Neutrophil (primary cell): Measurements from ENCODE around the gene KIAA1671.

Experiments used
- H3K27ac ChIP-seq: fragments of 200-600 bp; sonication (generic); 2 replicates; pipeline ENCODE4 v1.5.1; 2016; ENCODE audit warnings: mild to moderate bottlenecking, moderate library complexity
- H3K27me3 ChIP-seq: fragments of 200-600 bp; sonication (generic); 2 replicates; pipeline ENCODE4 v1.6.0; 2016; ENCODE audit warnings: mild to moderate bottlenecking
- H3K36me3 ChIP-seq: fragments of 200-600 bp; sonication (generic); 2 replicates; pipeline ENCODE4 v1.5.1; 2017
- H3K4me1 ChIP-seq, 2 experiments: fragments of 200-600 bp in 1 of 2; sonication (generic) in 1 of 2; 1 replicate in 1 of 2; 2 replicates in 1 of 2; pipeline versions ENCODE4 v1.5.1 to v1.6.1; 2013 to 2016; ENCODE audit warnings: low read depth in 1 of 2, low read length in 1 of 2, mild to moderate bottlenecking in 1 of 2, moderate library complexity in 1 of 2; ENCODE audit not compliant: control insufficient read depth in 1 of 2, insufficient read depth in 1 of 2
- H3K4me3 ChIP-seq, 2 experiments: fragments of 200-600 bp in 1 of 2; sonication (generic) in 1 of 2; 1 replicate in 1 of 2; 2 replicates in 1 of 2; pipeline ENCODE4 v1.5.1; 2013 to 2016; ENCODE audit warnings: low read depth in 1 of 2, low read length in 1 of 2, mild to moderate bottlenecking in 1 of 2, moderate library complexity in 1 of 2
- H3K9me3 ChIP-seq: fragments of 200-600 bp; sonication (generic); 2 replicates; pipeline ENCODE4 v1.5.1; 2016
- TF ChIP-seq, protein P1 (sequence below): fragments of 200-600 bp; sonication (generic); IDR thresholded peaks from 2 replicates; pipeline ENCODE4 v1.5.1; 2016; ENCODE audit warnings: antibody characterized with exemption

KIAA1671 gene

DNA sequence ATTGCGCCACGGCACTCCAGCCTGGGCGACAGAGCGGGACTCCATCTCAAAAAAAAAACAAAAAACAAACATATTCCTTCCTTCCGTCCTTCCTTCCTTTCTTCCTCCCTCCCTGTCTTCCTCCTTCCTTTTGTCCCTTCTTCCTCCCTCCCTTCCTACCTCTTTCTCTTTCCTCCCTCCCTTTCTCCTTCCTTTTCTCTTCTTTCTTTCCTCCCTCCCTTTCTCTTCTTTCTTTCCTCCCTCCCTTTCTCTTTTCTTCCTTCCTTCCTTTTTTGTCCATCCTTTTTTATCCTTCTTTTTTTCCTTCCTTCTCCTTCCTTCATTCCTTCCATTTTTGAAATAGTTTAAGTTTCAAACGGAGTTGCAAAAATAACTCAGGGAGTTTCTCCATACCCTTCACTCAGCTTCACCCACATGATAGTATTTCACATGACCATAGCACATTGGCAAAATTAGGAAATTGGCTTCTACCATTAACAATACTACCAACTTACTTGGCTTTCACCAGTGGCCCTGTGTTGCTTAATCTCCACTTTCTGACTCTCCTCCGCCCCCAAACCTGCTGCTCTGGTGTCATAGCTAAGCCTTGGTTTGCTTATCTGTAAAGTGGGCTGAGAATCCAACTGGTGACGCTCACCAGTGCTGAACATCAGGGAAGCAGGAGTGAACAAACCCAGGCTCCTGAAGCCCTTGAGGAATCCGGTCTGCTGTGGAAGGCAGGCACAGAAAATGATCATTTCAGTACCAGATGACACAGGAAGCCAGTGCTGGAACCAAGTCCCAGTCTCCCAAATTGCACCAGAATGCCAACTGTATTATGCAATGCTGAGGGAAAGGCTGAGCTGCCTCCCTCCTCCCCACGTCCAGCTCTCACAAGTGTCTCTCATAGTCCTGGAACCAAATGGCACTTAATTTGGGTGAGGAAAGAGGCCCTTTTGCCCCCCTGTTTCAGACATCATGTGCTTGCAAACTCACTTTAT, 229.9 kb downstream of the KIAA1671 start:
- no peaks in the 10 kb centered on the region for H3K4me1 ChIP-seq
- TF ChIP-seq, protein P1, sequence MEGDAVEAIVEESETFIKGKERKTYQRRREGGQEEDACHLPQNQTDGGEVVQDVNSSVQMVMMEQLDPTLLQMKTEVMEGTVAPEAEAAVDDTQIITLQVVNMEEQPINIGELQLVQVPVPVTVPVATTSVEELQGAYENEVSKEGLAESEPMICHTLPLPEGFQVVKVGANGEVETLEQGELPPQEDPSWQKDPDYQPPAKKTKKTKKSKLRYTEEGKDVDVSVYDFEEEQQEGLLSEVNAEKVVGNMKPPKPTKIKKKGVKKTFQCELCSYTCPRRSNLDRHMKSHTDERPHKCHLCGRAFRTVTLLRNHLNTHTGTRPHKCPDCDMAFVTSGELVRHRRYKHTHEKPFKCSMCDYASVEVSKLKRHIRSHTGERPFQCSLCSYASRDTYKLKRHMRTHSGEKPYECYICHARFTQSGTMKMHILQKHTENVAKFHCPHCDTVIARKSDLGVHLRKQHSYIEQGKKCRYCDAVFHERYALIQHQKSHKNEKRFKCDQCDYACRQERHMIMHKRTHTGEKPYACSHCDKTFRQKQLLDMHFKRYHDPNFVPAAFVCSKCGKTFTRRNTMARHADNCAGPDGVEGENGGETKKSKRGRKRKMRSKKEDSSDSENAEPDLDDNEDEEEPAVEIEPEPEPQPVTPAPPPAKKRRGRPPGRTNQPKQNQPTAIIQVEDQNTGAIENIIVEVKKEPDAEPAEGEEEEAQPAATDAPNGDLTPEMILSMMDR = no peak
- no peaks in the 10 kb centered on the region for H3K9me3 ChIP-seq
- H3K4me3 ChIP-seq = no peak overlapping the region
- no peaks in the 10 kb centered on the region for H3K27me3 ChIP-seq
- no peak overlapping the region for H3K27ac ChIP-seq
- H3K36me3 ChIP-seq = no peaks in the 10 kb centered on the region

- no peak overlapping the region for H3K4me3 ChIP-seq
- H3K27ac ChIP-seq = no peak overlapping the region
Measured at GRCh38 chr22:25183949-25184619, 231.6 kb downstream of the KIAA1671 start.

DNA sequence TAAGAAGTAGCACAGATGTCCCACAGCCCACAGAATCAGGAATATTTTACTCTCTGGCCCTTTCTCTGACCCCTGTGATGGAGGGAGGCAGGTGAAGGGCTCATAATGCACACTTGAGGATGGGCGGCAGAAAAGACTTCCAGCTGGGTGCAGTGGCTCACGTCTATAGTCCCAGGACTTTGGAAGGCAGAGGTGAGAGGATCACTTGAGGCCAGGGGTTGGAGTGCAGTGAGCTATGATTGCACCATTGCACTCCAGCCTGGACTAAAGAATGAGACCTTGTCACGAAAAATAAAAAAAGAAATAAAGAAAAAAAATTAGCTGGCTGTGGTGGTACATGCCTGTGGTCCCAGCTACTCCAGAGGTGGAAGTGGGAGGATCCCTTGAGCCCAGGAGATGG, 233.6 kb downstream of the KIAA1671 start:
- TF ChIP-seq, protein P1 = no peak
- no peaks in the 10 kb centered on the region for H3K27me3 ChIP-seq
- no peaks in the 10 kb centered on the region for H3K4me1 ChIP-seq
- H3K9me3 ChIP-seq = no peaks in the 10 kb centered on the region
- H3K36me3 ChIP-seq = no peaks in the 10 kb centered on the region
- H3K27ac ChIP-seq = no peak overlapping the region
- H3K4me3 ChIP-seq = no peak overlapping the region

More at GRCh38 chr22:25183949-25184619, 231.6 kb downstream of the KIAA1671 start:
- no peaks in the 10 kb centered on the region for H3K9me3 ChIP-seq
- no peaks in the 10 kb centered on the region for H3K36me3 ChIP-seq
- TF ChIP-seq, protein P1 = no peak
- no peaks in the 10 kb centered on the region for H3K4me1 ChIP-seq
- H3K27me3 ChIP-seq = no peaks in the 10 kb centered on the region

DNA sequence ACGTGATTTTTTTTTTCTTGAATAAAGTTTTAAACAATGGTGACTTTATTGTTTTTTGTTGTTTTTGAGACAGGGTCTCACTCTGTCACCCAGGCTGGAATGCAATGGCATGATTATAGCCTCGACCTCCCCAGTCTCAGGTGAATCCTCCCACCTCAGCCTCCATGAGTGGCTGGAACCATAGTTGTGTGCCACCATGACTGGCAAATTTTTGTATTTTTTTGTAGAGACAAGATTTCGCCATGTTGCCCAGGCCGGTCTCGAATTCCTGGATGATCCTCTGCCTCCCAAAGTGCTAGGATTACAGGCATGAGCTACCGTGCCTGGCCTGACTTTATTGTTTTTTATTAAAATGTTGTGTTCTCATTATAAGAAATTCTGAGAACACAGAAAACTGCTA, 235.0 kb downstream of the KIAA1671 start:
- Histone ChIP-seq H3K4me1 (no peaks in the 10 kb centered on the region), H3K36me3 (no peaks in the 10 kb centered on the region), H3K27me3 (no peaks in the 10 kb centered on the region), H3K9me3 (no peaks in the 10 kb centered on the region), H3K4me3 (no peak overlapping the region), H3K27ac (no peak overlapping the region)
- TF ChIP-seq, protein P1 = no peak

GRCh38 chr22:25192406-25192805, 239.9 kb downstream of the KIAA1671 start:
- TF ChIP-seq, protein P1 = no peak
- Histone ChIP-seq H3K9me3 (no peaks in the 10 kb centered on the region), H3K4me1 (no peaks in the 10 kb centered on the region), H3K27me3 (no peaks in the 10 kb centered on the region), H3K27ac (no peak overlapping the region), H3K36me3 (no peaks in the 10 kb centered on the region), H3K4me3 (no peak overlapping the region)
